Brain microvascular endothelial cell (primary cell): ENCODE measurements around the gene DNASE1L2.
"Not testable (repeated sequence)": the region's sequence is repeated elsewhere in the genome, so short reads cannot be mapped to it uniquely, and the experiment has no call there.

Source experiments
- DNase-seq: peaks from one replicate; pipeline ENCODE4 v3.0.0-alpha.2; 2020
- H3K27ac ChIP-seq: fragments of 250-450 bp; sonication (Bioruptor Pico); 2 replicates; pipeline ENCODE4 v1.5.1; 2020; ENCODE audit warnings: mild to moderate bottlenecking, moderate library complexity
- H3K27me3 ChIP-seq: fragments of 250-450 bp; sonication (Bioruptor Pico); replicated peaks from 2 replicates; pipeline ENCODE4 v1.5.1; 2020; ENCODE audit warnings: mild to moderate bottlenecking
- H3K36me3 ChIP-seq: fragments of 250-450 bp; sonication (Bioruptor Pico); replicated peaks from 2 replicates; pipeline ENCODE4 v1.5.1; 2020; ENCODE audit warnings: mild to moderate bottlenecking
- H3K4me3 ChIP-seq: 2 replicates; pipeline ENCODE4 v1.5.1; 2011; ENCODE audit warnings: low read depth, mild to moderate bottlenecking, control low read depth, low read length, moderate library complexity
- CTCF ChIP-seq: IDR thresholded peaks from 2 replicates; pipeline ENCODE4 v1.5.1; 2011; ENCODE audit warnings: low read depth, mild to moderate bottlenecking, moderate library complexity, low read length, control low read depth, inconsistent platforms; ENCODE audit errors: missing control alignments
- in situ Hi-C: cut with HindIII; loops from 2 replicates; pipeline ENCODE4 v1.10.0; 2017; ENCODE audit warnings: low sequenced_read_pairs, low pct_ligation_motif_present

DNASE1L2 gene

GRCh38 chr16:2251296-2252111, 15.3 kb downstream of the DNASE1L2 start, which contains the start of gene ECI1:
Gene ECI1, minus strand, starts transcription at chr16:2251587. Its CDS starts 21 bp downstream, at chr16:2251566.
- peaks cover 40% of the 10 kb centered on the region for H3K36me3 ChIP-seq
- peak; percentile 75 for DNase-seq
- H3K27me3 ChIP-seq = no peaks in the 10 kb centered on the region
- TF ChIP-seq CTCF = peak; percentile 68
- in situ Hi-C loops = no loop called here
- H3K4me3 ChIP-seq = peak within 1 kb of the TSS; percentile 65
- peak within 1 kb of the TSS; percentile 18 for H3K27ac ChIP-seq

GRCh38 chr16:2252806-2253148, 16.5 kb downstream of the DNASE1L2 start:
- in situ Hi-C loops = no loop called here
- no peak overlapping the region for H3K4me3 ChIP-seq
- H3K27me3 ChIP-seq = no peaks in the 10 kb centered on the region
- peaks cover 51% of the 10 kb centered on the region for H3K36me3 ChIP-seq
- no peak overlapping the region for H3K27ac ChIP-seq
- no peak for DNase-seq
- no peak for TF ChIP-seq CTCF

- TF ChIP-seq CTCF = no peak
- no peak for DNase-seq
- Histone ChIP-seq H3K4me3 (no peak overlapping the region), H3K27me3 (no peaks in the 10 kb centered on the region), H3K27ac (no peak overlapping the region), H3K36me3 (peaks cover 55% of the 10 kb centered on the region)
- in situ Hi-C loops = no loop called here
These were observed 17.0 kb downstream of the DNASE1L2 start for GRCh38 chr16:2253293-2253692.

DNA sequence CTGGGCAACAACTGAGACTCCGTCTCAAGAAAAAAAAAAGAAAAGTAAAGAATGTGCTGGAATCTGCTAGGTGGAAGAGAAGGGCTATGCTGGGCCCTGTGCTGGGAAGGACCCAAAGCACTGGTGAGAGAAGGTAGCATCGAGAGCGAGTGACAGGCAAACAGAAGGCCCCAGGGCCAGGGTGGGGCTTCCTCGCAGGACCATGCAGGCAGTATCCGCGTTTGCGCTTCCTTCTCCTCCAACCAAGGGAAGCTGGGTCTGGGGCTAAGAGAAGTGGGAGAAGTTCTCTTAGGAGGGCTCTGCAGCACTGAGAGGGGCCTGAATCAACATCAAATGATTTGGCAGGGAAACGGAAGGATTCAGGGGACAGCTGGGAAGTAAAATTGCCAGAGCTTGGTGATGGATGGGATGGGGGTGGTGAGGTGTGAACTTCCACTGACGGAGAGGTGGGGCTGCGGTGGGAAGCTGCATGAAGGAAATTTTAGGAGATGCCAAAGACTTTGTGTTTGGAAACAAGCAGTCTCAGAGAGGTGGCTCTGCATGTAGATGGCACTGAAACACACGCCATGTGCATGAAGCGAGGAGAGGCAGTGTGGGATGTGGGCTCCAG, 20.4 kb downstream of the DNASE1L2 start:
- Histone ChIP-seq H3K27me3 (no peaks in the 10 kb centered on the region), H3K36me3 (peaks cover 77% of the 10 kb centered on the region), H3K4me3 (no peak overlapping the region), H3K27ac (no peak overlapping the region)
- no peak for DNase-seq
- TF ChIP-seq CTCF = no peak
- in situ Hi-C loops = no loop called here

- Histone ChIP-seq H3K27ac (no peak overlapping the region), H3K36me3 (peaks cover 82% of the 10 kb centered on the region), H3K4me3 (no peak overlapping the region), H3K27me3 (no peaks in the 10 kb centered on the region)
- TF ChIP-seq CTCF = no peak
- no peak for DNase-seq
- in situ Hi-C loops = no loop called here
These were observed 21.5 kb downstream of the DNASE1L2 start for GRCh38 chr16:2257726-2258125.

DNA sequence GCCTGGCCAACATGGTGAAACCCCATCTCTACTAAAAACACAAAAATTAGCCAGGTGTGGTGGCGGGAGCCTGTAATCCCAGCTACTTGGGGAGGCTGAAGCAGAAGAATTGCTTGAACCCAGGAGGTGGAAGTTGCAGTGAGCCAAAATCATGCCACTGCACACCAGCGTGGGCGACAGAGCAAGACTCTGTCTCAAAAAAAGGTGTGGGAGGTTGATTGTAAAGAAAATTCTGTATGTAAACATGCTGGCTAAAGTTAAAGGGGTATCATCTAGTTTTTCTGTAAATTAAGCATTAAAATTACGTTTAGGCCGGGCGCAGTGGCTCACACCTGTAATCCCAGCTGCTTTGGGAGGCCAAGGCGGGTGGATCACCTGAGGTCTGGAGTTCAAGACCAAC, 22.3 kb downstream of the DNASE1L2 start:
- DNase-seq, H3K27ac ChIP-seq, H3K27me3 ChIP-seq, in situ Hi-C loops, H3K4me3 ChIP-seq: not testable (repeated sequence)
- peaks cover 85% of the 10 kb centered on the region for H3K36me3 ChIP-seq
